K562 (cell line): ENCODE measurements around the gene WDFY2. TPM values are rescaled to one million over a fixed set of nuclear protein-coding genes. Genes with fewer than 3 reads are reported as not detected.
A peak's percentile ranks its signal among the peaks of the same experiment; 100 is the strongest.

Experiments used
- ATAC-seq: fragments of 200-7000 bp; cut with Tn5 transposase; 3 replicates; pipeline ENCODE4 v1.9.1; 2020; ENCODE audit warnings: moderate library complexity
- BruUV-seq: library from RNA; stranded (reverse); fragments of 400-500 nt; replicated peaks from 2 replicates; lab custom pipeline; 2021; lab: Mats Ljungman, UMichigan
- CTCF ChIA-PET: fragments of 300-600 bp; formaldehyde crosslinking; extraction: SDS; loops from one replicate; lab custom pipeline; 2021; ENCODE audit warnings: low intra/inter-chr PET ratio; lab: Yijun Ruan, JAX
- POLR2A ChIA-PET: fragments of 300-600, 350-650 bp; sonication (Branson Sonifier 250); formaldehyde crosslinking; extraction: SDS; loops from one replicate; lab custom pipeline; 2021; ENCODE audit warnings: antibody characterized with exemption, inconsistent platforms; lab: Yijun Ruan, JAX
- DNase-seq, 4 experiments: peaks; one replicate each; pipeline versions ENCODE4 v3.0.0 to v3.0.0-alpha.2; 2011 to 2018; ENCODE audit warnings: low spot score in 3 of 4, mixed read lengths in 3 of 4; ENCODE audit errors: extremely low read depth in 1 of 4
- FAIRE-seq: peaks from 2 replicates; lab custom pipeline; 2011; peaks lifted over from hg19 to GRCh38; lab: Jason Lieb, UNC
- H2AFZ ChIP-seq: 2 replicates; pipeline ENCODE4 v1.6.0; 2011; ENCODE audit warnings: low read depth, low read length, control low read depth, inconsistent platforms
- H3K27ac ChIP-seq: fragments of 200-600 bp; 3 replicates; pipeline ENCODE4 v1.8.0; 2011; ENCODE audit warnings: low read depth, mild to moderate bottlenecking, control low read depth, inconsistent platforms, low read length, moderate library complexity, mixed read lengths; ENCODE audit errors: extremely low read depth
- H3K27me3 ChIP-seq, 2 experiments: fragments of 300-600 bp in 1 of 2; 2 replicates in 1 of 2; 3 replicates in 1 of 2; pipeline versions ENCODE4 v1.6.0 to v1.8.0; 2011; ENCODE audit warnings: inconsistent platforms in 2 of 2, low read length in 2 of 2, mild to moderate bottlenecking in 1 of 2, mixed read lengths in 1 of 2, moderate library complexity in 1 of 2; ENCODE audit not compliant: control insufficient read depth in 2 of 2, insufficient read depth in 2 of 2
- H3K36me3 ChIP-seq: fragments of 300-600 bp; 3 replicates; pipeline ENCODE4 v1.8.0; 2011; ENCODE audit warnings: mild to moderate bottlenecking, low read length, inconsistent platforms; ENCODE audit not compliant: control insufficient read depth, insufficient read depth
- H3K4me1 ChIP-seq, 2 experiments: fragments of 200-600 bp in 1 of 2; replicated peaks in 1 of 2; 2 replicates in 1 of 2; 3 replicates in 1 of 2; pipeline versions ENCODE4 v1.5.1 to v1.8.0; 2011; ENCODE audit warnings: inconsistent platforms in 2 of 2, low read length in 2 of 2, mild to moderate bottlenecking in 1 of 2, mixed read lengths in 1 of 2, moderate library complexity in 1 of 2; ENCODE audit not compliant: control insufficient read depth in 2 of 2, insufficient read depth in 2 of 2
- H3K4me2 ChIP-seq: 2 replicates; pipeline ENCODE4 v1.6.1; 2011; ENCODE audit warnings: low read length, control low read depth, inconsistent platforms, mixed read lengths; ENCODE audit not compliant: insufficient read depth
- H3K4me3 ChIP-seq: fragments of 200-600 bp; sonication (generic), shearing (Covaris generic); 2 replicates; pipeline ENCODE4 v1.5.1; 2016; ENCODE audit warnings: control low read depth, inconsistent platforms
- H3K79me2 ChIP-seq: fragments of 200-600 bp; 3 replicates; pipeline ENCODE4 v1.8.0; 2011; ENCODE audit warnings: low read length, inconsistent platforms; ENCODE audit not compliant: control insufficient read depth, insufficient read depth
- H3K9ac ChIP-seq, 2 experiments: 2 replicates each; pipeline versions ENCODE4 v1.6.0 to v1.6.1; 2011; ENCODE audit warnings: low read depth in 2 of 2, low read length in 2 of 2, control low read depth in 1 of 2, inconsistent platforms in 1 of 2, mild to moderate bottlenecking in 1 of 2, mixed read lengths in 1 of 2; ENCODE audit not compliant: insufficient read depth in 1 of 2
- H3K9me1 ChIP-seq: one replicate; pipeline ENCODE4 v1.6.0; 2011; ENCODE audit warnings: inconsistent platforms, mild to moderate bottlenecking, low read length, moderate library complexity; ENCODE audit not compliant: control insufficient read depth, insufficient read depth
- H3K9me3 ChIP-seq: replicated peaks from 2 replicates; pipeline ENCODE4 v1.5.1; 2011; ENCODE audit warnings: low read depth, low read length, inconsistent platforms; ENCODE audit not compliant: control insufficient read depth, insufficient read depth
- H4K20me1 ChIP-seq: replicated peaks from 2 replicates; pipeline ENCODE4 v1.6.1; 2011; ENCODE audit warnings: low read length, inconsistent platforms, mixed read lengths; ENCODE audit not compliant: control insufficient read depth, insufficient read depth
- AFF1 ChIP-seq, 2 experiments: fragments of 450-650 bp; IDR thresholded peaks; 2 replicates each; pipeline ENCODE4 v1.6.1; 2018; ENCODE audit warnings: mild to moderate bottlenecking in 2 of 2, low read depth in 1 of 2; ENCODE audit not compliant: partially characterized antibody in 2 of 2
- DPF2 ChIP-seq: fragments of 450-650 bp; IDR thresholded peaks from 2 replicates; pipeline ENCODE4 v1.6.1; 2016
- ELF2 ChIP-seq: fragments of 250-450 bp; sonication (Bioruptor Pico); IDR thresholded peaks from 2 replicates; pipeline ENCODE4 v1.5.0; 2021; ENCODE audit warnings: mild to moderate bottlenecking
- ELK3 ChIP-seq: fragments of 450-650 bp; formaldehyde crosslinking; IDR thresholded peaks from 2 replicates; pipeline ENCODE4 v1.4.0; 2020; ENCODE audit warnings: mild to moderate bottlenecking
- HNRNPUL1 ChIP-seq: fragments of 200-400 bp; formaldehyde crosslinking; IDR thresholded peaks from 2 replicates; pipeline ENCODE4 v1.6.1; 2017; ENCODE audit warnings: low read length
- IRF9 ChIP-seq: fragments of 450-650 bp; IDR thresholded peaks from 2 replicates; pipeline ENCODE4 v1.6.1; 2016; ENCODE audit warnings: missing biosample characterization, missing genetic modification characterization
- TCF3 ChIP-seq: sonication (generic); formaldehyde crosslinking; IDR thresholded peaks from 2 replicates; pipeline ENCODE4 v1.4.0; 2020; ENCODE audit warnings: mild to moderate bottlenecking, missing genetic modification reagents
- TEAD4 ChIP-seq, 2 experiments: sonication (generic) in 1 of 2; formaldehyde crosslinking in 1 of 2; IDR thresholded peaks; 2 replicates each; pipeline versions ENCODE4 v1.6.1 to v1.8.0; 2012 to 2022; ENCODE audit warnings: borderline replicate concordance in 1 of 2, inconsistent platforms in 1 of 2, low read length in 1 of 2, mild to moderate bottlenecking in 1 of 2, missing genetic modification reagents in 1 of 2
- USF2 ChIP-seq: sonication (generic); formaldehyde crosslinking; IDR thresholded peaks from 2 replicates; pipeline ENCODE4 v1.5.0; 2020; ENCODE audit warnings: missing genetic modification reagents
- ZNF121 ChIP-seq: sonication (generic); formaldehyde crosslinking; conservative IDR thresholded peaks from 2 replicates; pipeline ENCODE4 v1.8.0; 2022; ENCODE audit warnings: missing genetic modification reagents
- ZNF280A ChIP-seq: fragments of 450-650 bp; IDR thresholded peaks from 2 replicates; pipeline ENCODE4 v1.6.1; 2018; ENCODE audit warnings: mild to moderate bottlenecking, low read depth; ENCODE audit not compliant: partially characterized antibody
- ZNF586 ChIP-seq: fragments of 450-650 bp; formaldehyde crosslinking; conservative IDR thresholded peaks from 2 replicates; pipeline ENCODE4 v1.4.0; 2020; ENCODE audit warnings: mild to moderate bottlenecking, moderate library complexity
- WGBS: fragments of 100-300 bp; shearing (Covaris generic); methylation state at CpG from one replicate; pipeline ENCODE4 v1.1.6; 2016; ENCODE audit warnings: low coverage, mixed read lengths; ENCODE audit not compliant: insufficient coverage; ENCODE audit errors: missing lambda C conversion rate; 5-methylcytosine and 5-hydroxymethylcytosine counted together
- in situ Hi-C: fragments of 300-500 bp; cut with MboI; formaldehyde crosslinking; loops from 4 replicates; pipeline ENCODE4 v1.15.0; 2018; ENCODE audit warnings: inconsistent platforms, mixed read lengths
- intact Hi-C: fragments of 100-400 bp; cut with micrococcal nuclease; formaldehyde crosslinking; loops from 2 replicates; pipeline ENCODE4 v1.14.2; 2022
- polyA plus RNA-seq, 8 experiments: library from polyadenylated mRNA; depleted of rRNA in 4 of 8; stranded (reverse) in 5 of 8; unstranded in 3 of 8; fragments of >200 nt; fragmentation: Nextera tagmentation in 2 of 8; fragmentation: Illumina TruSeq in 1 of 8; extraction: Ambion mirVana in 2 of 8; extraction: Trizol in 1 of 8; gene quantifications; 2 replicates each; pipeline versions ENCODE4 v1.2.1 to v1.2.3, GENCODE V29; 2011 to 2014; ENCODE audit warnings: inconsistent platforms in 1 of 8, missing spikeins in 1 of 8
- total RNA-seq, 7 experiments: library from RNA; depleted of rRNA in 6 of 7; stranded (reverse); fragments of >200 nt in 6 of 7; fragmentation: Illumina TruSeq in 2 of 7; extraction: Trizol in 2 of 7; gene quantifications; 2 replicates each; pipeline versions ENCODE4 v1.2.1 to v1.2.3, GENCODE V29; 2011 to 2021; ENCODE audit warnings: low replicate concordance in 1 of 7

Gene WDFY2
- total and polyA plus RNA-seq, 9 of the 15 experiments (the other 6 are each of a cell fraction or from before 2014, with no cell fraction given) = 0.66 to 6.4 (median 4.4) TPM

GRCh38 chr13:51594432-51594831, 10.2 kb downstream of the WDFY2 start (continued):
- TF ChIP-seq IRF9 (tag) (no peak), ELF2 (no peak), TCF3 (peak; percentile 42; the same call in 1 of the 2 replicates), TEAD4 (IDR thresholded peaks at IDR 0.05; ENCODE audit: low read length) (peak; percentile 67), TEAD4 (CRISPR knock-in tag; IDR thresholded peaks at IDR 0.05; ENCODE audit: borderline replicate concordance) (no peak)

- ChIA-PET POLR2A (interaction anchor here (0.6 to 1.1 kb wide), 4 partner anchors 10 to 142 kb away, joined by 3 to 5 read pairs (median 3); no protein-coding TSS in a partner anchor), CTCF (no interaction called here)
- WGBS = no CpG with 5 or more reads among the region's 3 CpGs
- Histone ChIP-seq H3K4me3 (no peak overlapping the region), H3K9ac (peak overlapping the region in 1 of 2 experiments; percentile 40; a peak in 1 of 4 replicates), H3K4me1 (peaks cover 0 to 19% of the 10 kb centered on the region in 2 experiments; a peak in 3 of 5 replicates), H4K20me1 (no peaks in the 10 kb centered on the region), H3K27ac (no peak overlapping the region), H3K79me2 (peaks cover 28% of the 10 kb centered on the region), H2AFZ (no peak overlapping the region), H3K9me3 (no peaks in the 10 kb centered on the region), H3K27me3 (no peaks in the 10 kb centered on the region), H3K36me3 (no peaks in the 10 kb centered on the region), H3K9me1 (no peaks in the 10 kb centered on the region), H3K4me2 (no peak overlapping the region)
- intact Hi-C loops = no loop called here
- in situ Hi-C loops = no loop called here
- FAIRE-seq = no peak
- DNase-seq = no peak
- ATAC-seq = no peak
- no TSS peak for BruUV-seq
- TF ChIP-seq HNRNPUL1 (no peak), ZNF586 (CRISPR knock-in tag) (no peak), AFF1 (IDR thresholded peaks at IDR 0.05; ENCODE audit: low read depth in 1 of 2, partially characterized antibody in 2 of 2) (no peak), ELK3 (no peak), ZNF121 (CRISPR knock-in tag) (no peak), DPF2 (no peak), USF2 (CRISPR knock-in tag) (no peak), ZNF280A (no peak)
Observed at GRCh38 chr13:51595416-51595815, 11.2 kb downstream of the WDFY2 start.
